Liver (tissue), 9 donors: Measurements from ENCODE around the gene PKP4. TPM values are rescaled to one million over a fixed set of nuclear protein-coding genes. Genes with fewer than 3 reads are reported as not detected.

Source experiments
- DNase-seq: peaks from one replicate; pipeline ENCODE4 v3.0.0-alpha.2; 2017; ENCODE audit warnings: low spot score
- H3K27ac ChIP-seq, 2 donors: one replicate each; pipeline ENCODE4 v1.7.0; 2013; ENCODE audit warnings: inconsistent platforms in 2 of 2, low read length in 2 of 2, control low read depth in 1 of 2, low read depth in 1 of 2, mild to moderate bottlenecking in 1 of 2
- H3K27me3 ChIP-seq, 4 donors: one replicate each; pipeline versions ENCODE4 v1.6.1 to v1.7.0; 2013; ENCODE audit warnings: low read length in 3 of 4, inconsistent platforms in 1 of 4, mild to moderate bottlenecking in 1 of 4, moderate library complexity in 1 of 4; ENCODE audit not compliant: control insufficient read depth in 4 of 4, insufficient read depth in 4 of 4
- H3K36me3 ChIP-seq, 4 donors: one replicate each; pipeline versions ENCODE4 v1.6.1 to v1.7.0; 2013; ENCODE audit warnings: low read length in 3 of 4, mild to moderate bottlenecking in 3 of 4, low read depth in 1 of 4, moderate library complexity in 1 of 4; ENCODE audit not compliant: control insufficient read depth in 4 of 4, insufficient read depth in 3 of 4
- H3K4me1 ChIP-seq, 4 donors: one replicate each; pipeline versions ENCODE4 v1.6.1 to v1.7.0; 2013; ENCODE audit warnings: low read length in 3 of 4, mild to moderate bottlenecking in 3 of 4, moderate library complexity in 1 of 4; ENCODE audit not compliant: control insufficient read depth in 4 of 4, insufficient read depth in 4 of 4
- H3K4me3 ChIP-seq, 3 donors: one replicate each; pipeline versions ENCODE4 v1.6.1 to v1.7.0; 2013; ENCODE audit warnings: low read length in 3 of 3, control low read depth in 1 of 3, low read depth in 1 of 3, mild to moderate bottlenecking in 1 of 3
- H3K9ac ChIP-seq, 2 donors: one replicate each; pipeline ENCODE4 v1.7.0; 2013; ENCODE audit warnings: low read length in 2 of 2, mild to moderate bottlenecking in 2 of 2, moderate library complexity in 2 of 2, control low read depth in 1 of 2, low read depth in 1 of 2
- H3K9me3 ChIP-seq, 4 donors: one replicate each; pipeline versions ENCODE4 v1.6.1 to v1.7.0; 2013; ENCODE audit warnings: low read length in 3 of 4; ENCODE audit not compliant: control insufficient read depth in 4 of 4
- CTCF ChIP-seq: fragments of 150-350 bp; IDR thresholded peaks from 2 replicates; pipeline ENCODE4 v1.5.1; 2017; ENCODE audit warnings: improper control_type of control experiment, low read depth, low read length; ENCODE audit not compliant: missing input control
- EGR1 ChIP-seq, 2 donors: IDR thresholded peaks; 2 replicates each; pipeline ENCODE4 v1.6.1; 2016 to 2018; ENCODE audit warnings: antibody characterized with exemption in 2 of 2, low read depth in 2 of 2
- FOXA1 ChIP-seq: IDR thresholded peaks from 2 replicates; pipeline ENCODE4 v1.6.1; 2016; ENCODE audit warnings: antibody characterized with exemption
- FOXA2 ChIP-seq: IDR thresholded peaks from 2 replicates; pipeline ENCODE4 v1.6.1; 2016; ENCODE audit warnings: antibody characterized with exemption
- GABPA ChIP-seq, 2 donors: IDR thresholded peaks in 1 of 2; conservative IDR thresholded peaks in 1 of 2; 2 replicates each; pipeline ENCODE4 v1.6.1; 2016; ENCODE audit warnings: antibody characterized with exemption in 2 of 2, mild to moderate bottlenecking in 1 of 2, moderate library complexity in 1 of 2
- HNF4A ChIP-seq, 2 donors: conservative IDR thresholded peaks; 2 replicates each; pipeline ENCODE4 v1.6.1; 2016; ENCODE audit warnings: antibody characterized with exemption in 2 of 2, mild to moderate bottlenecking in 2 of 2
- HNF4G ChIP-seq: IDR thresholded peaks from 2 replicates; pipeline ENCODE4 v1.6.1; 2016; ENCODE audit warnings: antibody characterized with exemption
- JUND ChIP-seq, 2 donors: IDR thresholded peaks; 2 replicates each; pipeline ENCODE4 v1.6.1; 2016; ENCODE audit warnings: antibody characterized with exemption in 2 of 2
- MAX ChIP-seq: IDR thresholded peaks from 2 replicates; pipeline ENCODE4 v1.6.1; 2016; ENCODE audit warnings: antibody characterized with exemption
- NR2F2 ChIP-seq: IDR thresholded peaks from 2 replicates; pipeline ENCODE4 v1.6.1; 2016; ENCODE audit warnings: antibody characterized with exemption
- RAD21 ChIP-seq, 2 donors: IDR thresholded peaks; 2 replicates each; pipeline ENCODE4 v1.6.1; 2016; ENCODE audit warnings: antibody characterized with exemption in 2 of 2, mild to moderate bottlenecking in 2 of 2
- RXRA ChIP-seq, 2 donors: IDR thresholded peaks; 2 replicates each; pipeline ENCODE4 v1.6.1; 2017 to 2018; ENCODE audit warnings: antibody characterized with exemption in 2 of 2, mild to moderate bottlenecking in 1 of 2
- SP1 ChIP-seq: IDR thresholded peaks from 2 replicates; pipeline ENCODE4 v1.6.1; 2018; ENCODE audit warnings: antibody characterized with exemption, mild to moderate bottlenecking
- TAF1 ChIP-seq: conservative IDR thresholded peaks from 2 replicates; pipeline ENCODE4 v1.6.1; 2016; ENCODE audit warnings: antibody characterized with exemption, mild to moderate bottlenecking
- YY1 ChIP-seq: IDR thresholded peaks from 2 replicates; pipeline ENCODE4 v1.6.1; 2016; ENCODE audit warnings: antibody characterized with exemption, mild to moderate bottlenecking
- ZBTB33 ChIP-seq: IDR thresholded peaks from 2 replicates; pipeline ENCODE4 v1.6.1; 2016; ENCODE audit warnings: antibody characterized with exemption
- polyA plus RNA-seq, 2 donors: library from polyadenylated mRNA; stranded (reverse) in 1 of 2; unstranded in 1 of 2; fragments of 200-250 nt in 1 of 2; fragments of >200 nt in 1 of 2; fragmentation: Nextera tagmentation in 1 of 2; extraction: Ambion mirVana in 1 of 2; gene quantifications; one replicate each; pipeline versions ENCODE4 v1.2.1 to v1.2.3, GENCODE V29; 2013 to 2015
- total RNA-seq, 2 donors: library from RNA; depleted of rRNA; stranded (reverse); fragments of >200 nt; gene quantifications; one replicate each; pipeline ENCODE4 v1.2.3, GENCODE V29; 2014
- TF ChIP-seq, protein P1 (sequence below): IDR thresholded peaks from 2 replicates; pipeline ENCODE4 v1.6.1; 2016; ENCODE audit warnings: antibody characterized with exemption, mild to moderate bottlenecking
- TF ChIP-seq, protein P2 (sequence below): IDR thresholded peaks from 2 replicates; pipeline ENCODE4 v1.6.1; 2016; ENCODE audit warnings: antibody characterized with exemption
- donor health status: healthy.
- donor health status: healthy.
- donor health status: healthy.
- donor health status: healthy.
- donor health status: healthy.

The PKP4 gene
- total and polyA plus RNA-seq, 4 donors: 7.7 to 33.8 (median 19.0) TPM

- DNase-seq: no peak
- no peak for TF ChIP-seq JUND (IDR thresholded peaks at IDR 0.05)
- no peak for TF ChIP-seq HNF4G
- no peak for TF ChIP-seq NR2F2
- TF ChIP-seq, protein P1, sequence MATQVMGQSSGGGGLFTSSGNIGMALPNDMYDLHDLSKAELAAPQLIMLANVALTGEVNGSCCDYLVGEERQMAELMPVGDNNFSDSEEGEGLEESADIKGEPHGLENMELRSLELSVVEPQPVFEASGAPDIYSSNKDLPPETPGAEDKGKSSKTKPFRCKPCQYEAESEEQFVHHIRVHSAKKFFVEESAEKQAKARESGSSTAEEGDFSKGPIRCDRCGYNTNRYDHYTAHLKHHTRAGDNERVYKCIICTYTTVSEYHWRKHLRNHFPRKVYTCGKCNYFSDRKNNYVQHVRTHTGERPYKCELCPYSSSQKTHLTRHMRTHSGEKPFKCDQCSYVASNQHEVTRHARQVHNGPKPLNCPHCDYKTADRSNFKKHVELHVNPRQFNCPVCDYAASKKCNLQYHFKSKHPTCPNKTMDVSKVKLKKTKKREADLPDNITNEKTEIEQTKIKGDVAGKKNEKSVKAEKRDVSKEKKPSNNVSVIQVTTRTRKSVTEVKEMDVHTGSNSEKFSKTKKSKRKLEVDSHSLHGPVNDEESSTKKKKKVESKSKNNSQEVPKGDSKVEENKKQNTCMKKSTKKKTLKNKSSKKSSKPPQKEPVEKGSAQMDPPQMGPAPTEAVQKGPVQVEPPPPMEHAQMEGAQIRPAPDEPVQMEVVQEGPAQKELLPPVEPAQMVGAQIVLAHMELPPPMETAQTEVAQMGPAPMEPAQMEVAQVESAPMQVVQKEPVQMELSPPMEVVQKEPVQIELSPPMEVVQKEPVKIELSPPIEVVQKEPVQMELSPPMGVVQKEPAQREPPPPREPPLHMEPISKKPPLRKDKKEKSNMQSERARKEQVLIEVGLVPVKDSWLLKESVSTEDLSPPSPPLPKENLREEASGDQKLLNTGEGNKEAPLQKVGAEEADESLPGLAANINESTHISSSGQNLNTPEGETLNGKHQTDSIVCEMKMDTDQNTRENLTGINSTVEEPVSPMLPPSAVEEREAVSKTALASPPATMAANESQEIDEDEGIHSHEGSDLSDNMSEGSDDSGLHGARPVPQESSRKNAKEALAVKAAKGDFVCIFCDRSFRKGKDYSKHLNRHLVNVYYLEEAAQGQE: no peak
- TF ChIP-seq, protein P2, sequence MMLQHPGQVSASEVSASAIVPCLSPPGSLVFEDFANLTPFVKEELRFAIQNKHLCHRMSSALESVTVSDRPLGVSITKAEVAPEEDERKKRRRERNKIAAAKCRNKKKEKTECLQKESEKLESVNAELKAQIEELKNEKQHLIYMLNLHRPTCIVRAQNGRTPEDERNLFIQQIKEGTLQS: no peak
- TF ChIP-seq CTCF: no peak
- no peak for TF ChIP-seq SP1
- no peak for TF ChIP-seq GABPA (IDR thresholded peaks at IDR 0.05 in 1 of 2, conservative IDR thresholded peaks at IDR 0.05 in 1 of 2)
- no peak for TF ChIP-seq ZBTB33
- no peak for TF ChIP-seq YY1
- no peak for TF ChIP-seq EGR1 (IDR thresholded peaks at IDR 0.05; ENCODE audit: low read depth in 2 of 2)
- TF ChIP-seq FOXA2: no peak
- no peak for TF ChIP-seq RAD21 (IDR thresholded peaks at IDR 0.05)
- no peak for TF ChIP-seq TAF1
- no peak for TF ChIP-seq RXRA (IDR thresholded peaks at IDR 0.05)
- no peak for TF ChIP-seq MAX
- TF ChIP-seq FOXA1: no peak
- TF ChIP-seq HNF4A (conservative IDR thresholded peaks at IDR 0.05): no peak
- Histone ChIP-seq H3K4me1 (peaks cover 0 to 3% (median 0%) of the 10 kb centered on the region in 4 donors), H3K27me3 (no peaks in the 10 kb centered on the region), H3K9ac (no peak overlapping the region), H3K36me3 (no peaks in the 10 kb centered on the region), H3K4me3 (no peak overlapping the region), H3K27ac (no peak overlapping the region), H3K9me3 (no peaks in the 10 kb centered on the region)
Observed at GRCh38 chr2:158511706-158512105, 55.0 kb downstream of the PKP4 start.
